Ishikawa (cell line): ENCODE data around the gene ST3GAL6.

ENCODE experiments used
- FOXM1 ChIP-seq: IDR thresholded peaks from 2 replicates; pipeline ENCODE4 v1.6.1; 2012; ENCODE audit warnings: low read depth, borderline replicate concordance
- MAX ChIP-seq: IDR thresholded peaks from 2 replicates; pipeline ENCODE4 v1.6.1; 2012
- NFIC ChIP-seq: IDR thresholded peaks from 2 replicates; pipeline ENCODE4 v1.6.1; 2012
- RAD21 ChIP-seq: IDR thresholded peaks from 2 replicates; pipeline ENCODE4 v1.6.1; 2012; ENCODE audit warnings: low read depth
- REST ChIP-seq: IDR thresholded peaks from 2 replicates; pipeline ENCODE4 v1.6.1; 2012; ENCODE audit warnings: low read depth, mild to moderate bottlenecking
- TCF12 ChIP-seq: IDR thresholded peaks from 2 replicates; pipeline ENCODE4 v1.6.1; 2012; ENCODE audit warnings: low read depth
- TEAD4 ChIP-seq: IDR thresholded peaks from 2 replicates; pipeline ENCODE4 v1.6.1; 2012
- ZBTB7A ChIP-seq: IDR thresholded peaks from 2 replicates; pipeline ENCODE4 v1.6.1; 2012; ENCODE audit warnings: low read depth

- TF ChIP-seq TEAD4, result no peak
- TF ChIP-seq REST, result no peak
- TF ChIP-seq ZBTB7A, result no peak
- no peak for TF ChIP-seq RAD21
- TF ChIP-seq NFIC, result no peak
- TF ChIP-seq MAX, result no peak
- TF ChIP-seq FOXM1, result no peak
- no peak for TF ChIP-seq TCF12
Measured at GRCh38 chr3:98717584-98717983, 45.6 kb upstream of the ST3GAL6 start.
